DMS 273 (cell line): Measurements from ENCODE around the gene C1QC.
A peak's percentile ranks its signal among the peaks of the same experiment; 100 is the strongest.

Experiments
- DNase-seq: peaks from one replicate; lab custom pipeline; 2025; ENCODE audit not compliant: unreplicated experiment; lab: John Stamatoyannopoulos, UW

C1QC gene

DNA sequence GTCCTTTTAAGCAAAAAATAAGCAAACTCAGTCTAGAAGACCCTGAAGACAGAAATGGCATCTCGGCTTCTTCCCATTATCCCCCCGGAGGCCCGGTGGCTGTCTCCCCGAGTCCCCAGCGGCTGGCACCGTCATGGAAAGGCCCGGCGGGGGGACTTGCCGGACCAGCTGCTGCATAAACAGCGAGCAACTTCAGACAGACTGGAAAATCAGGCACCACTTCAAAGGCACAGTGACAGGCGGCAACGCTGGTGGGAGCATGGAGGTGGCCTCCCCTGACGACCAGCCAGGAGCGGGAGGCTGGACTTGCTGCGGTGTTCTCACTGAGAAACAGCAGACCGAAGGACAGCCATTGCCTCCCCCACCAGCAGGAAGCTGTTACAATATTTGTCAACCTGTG lies 25.4 kb upstream of the C1QC start:
- DNase-seq, result peak; percentile 48

DNA sequence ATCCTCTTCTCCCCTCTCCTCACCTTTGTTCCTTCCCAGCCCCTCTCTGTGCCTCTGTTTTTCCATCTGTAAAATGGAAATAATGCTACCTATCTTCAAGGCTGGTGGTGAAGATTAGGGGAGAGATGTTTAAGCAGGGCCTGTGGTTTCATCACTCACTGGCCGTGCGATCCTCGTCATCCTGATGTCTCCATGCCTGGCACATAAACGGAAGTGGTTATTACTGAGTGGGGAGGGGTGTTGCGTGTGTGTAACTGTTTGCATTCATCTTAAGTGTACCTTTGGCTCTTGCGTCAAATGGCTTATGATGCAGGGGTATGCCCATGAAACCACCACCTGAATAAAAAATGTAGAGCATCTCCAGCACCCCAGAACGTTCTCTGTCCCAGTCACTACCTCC lies 24.2 kb upstream of the C1QC start:
- no peak for DNase-seq

DNA sequence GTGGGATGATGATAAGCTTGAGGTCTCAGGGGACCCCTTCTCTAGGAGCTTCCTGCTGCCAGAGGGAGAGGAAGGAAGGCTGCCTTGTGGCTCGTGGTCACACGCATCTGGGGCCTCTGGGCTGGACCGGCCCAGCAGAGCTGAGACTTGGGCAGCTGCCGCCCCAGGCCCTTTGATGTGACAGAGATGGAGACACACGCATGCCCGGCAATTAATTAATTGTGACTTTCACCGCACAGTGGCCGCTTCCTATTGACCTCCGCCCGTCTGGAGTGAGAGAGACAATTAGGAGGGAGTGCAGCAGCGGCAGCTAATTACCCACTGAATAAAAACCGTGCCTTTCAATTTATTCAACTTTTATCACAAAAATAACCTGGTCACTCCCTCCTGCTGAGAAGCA lies 23.6 kb upstream of the C1QC start:
- no peak for DNase-seq

DNA sequence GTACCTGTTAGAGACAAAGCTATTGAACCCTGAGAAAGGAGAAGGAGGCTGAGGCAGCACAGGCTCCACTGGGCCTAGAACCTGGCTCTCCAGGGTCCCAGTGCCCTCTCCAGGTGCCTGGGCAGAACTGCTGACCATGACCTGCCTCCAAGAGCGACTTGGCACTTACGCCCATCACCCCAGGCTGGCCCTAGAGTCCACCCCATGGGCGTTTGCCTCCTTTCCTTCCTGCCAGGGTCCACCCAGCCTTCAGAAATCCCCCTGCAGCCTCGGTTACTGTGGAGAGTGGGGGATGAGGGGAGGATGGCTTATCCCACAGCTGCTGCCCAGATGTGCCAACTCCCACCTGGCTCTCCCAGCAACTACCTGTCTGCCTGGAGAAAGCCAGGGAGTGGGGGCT lies 21.7 kb upstream of the C1QC start:
- DNase-seq, result no peak

DNA sequence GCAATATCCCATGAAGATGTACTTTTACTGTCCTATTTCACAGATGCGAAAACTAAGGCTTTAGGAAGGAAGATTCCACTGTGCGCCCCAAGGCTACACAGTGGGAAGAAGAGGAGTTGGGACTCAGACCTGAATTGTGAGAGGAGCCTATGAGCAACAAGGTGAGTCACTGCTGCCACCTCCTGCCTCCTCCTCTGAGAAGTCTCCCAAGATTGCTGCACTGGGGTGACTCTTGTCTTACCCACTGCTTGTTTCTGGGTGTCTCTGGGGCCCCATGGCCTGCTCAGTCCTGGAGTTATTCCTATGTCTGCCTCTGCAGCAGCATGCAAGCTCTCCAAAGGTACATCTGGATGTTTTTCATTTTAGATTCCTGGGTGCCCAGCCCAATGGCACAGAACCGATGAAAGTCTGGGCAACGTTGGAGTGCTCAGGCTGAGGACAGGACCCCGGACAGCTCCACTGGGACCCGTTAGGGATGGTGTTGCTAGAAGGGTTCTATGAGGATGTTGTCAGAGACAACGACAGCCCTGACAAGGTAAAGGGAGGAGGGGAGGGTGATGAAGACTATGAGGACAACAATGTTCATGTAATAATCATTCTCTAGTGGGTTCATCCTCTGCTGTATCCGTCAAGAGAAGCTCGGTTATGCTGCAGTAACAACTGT lies 18.0 kb upstream of the C1QC start:
- no peak for DNase-seq

DNA sequence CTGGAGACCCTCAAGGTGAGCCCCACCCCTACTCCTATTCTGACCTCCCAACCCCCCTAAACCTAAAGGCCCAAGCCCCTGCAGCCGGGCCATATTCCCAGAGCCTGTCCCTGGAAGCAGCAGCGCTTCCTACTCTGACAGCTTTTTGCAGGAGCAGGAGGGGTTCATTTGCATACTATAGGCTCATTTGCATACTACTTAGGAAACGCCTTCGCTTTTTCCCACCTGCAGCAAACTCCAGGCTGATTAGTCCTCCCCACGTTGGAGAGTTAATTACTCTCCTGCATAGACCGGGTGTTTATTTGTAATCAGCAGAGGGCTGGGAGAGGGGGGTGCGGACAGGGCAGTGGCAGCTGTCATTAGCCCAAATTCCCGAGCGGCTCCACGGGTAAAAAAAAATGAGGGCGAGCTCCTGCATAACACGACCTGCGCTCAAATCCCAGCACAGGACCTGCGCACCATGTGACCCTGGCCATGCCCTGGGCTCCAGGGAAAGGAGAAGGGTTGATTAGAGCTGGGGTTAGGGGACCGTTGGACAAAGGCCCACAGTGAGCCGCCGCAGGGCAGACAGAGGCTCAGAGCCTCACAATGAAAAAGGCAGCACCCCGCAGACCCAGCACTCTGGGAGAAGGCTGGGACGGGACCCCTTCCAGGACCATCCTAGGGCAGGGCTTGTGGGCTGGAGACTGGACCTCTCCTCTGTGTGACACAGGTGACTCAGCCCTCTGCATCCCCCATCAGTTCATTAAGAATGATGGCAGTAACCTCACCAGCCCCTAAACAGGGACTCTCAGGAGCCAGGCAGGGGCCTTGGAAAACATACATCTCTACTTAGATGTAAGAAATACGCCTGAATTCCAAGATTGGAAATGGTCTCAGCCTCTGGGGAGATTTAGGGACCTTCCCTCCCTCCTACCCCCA lies 16.9 kb upstream of the C1QC start:
- no peak for DNase-seq

DNA sequence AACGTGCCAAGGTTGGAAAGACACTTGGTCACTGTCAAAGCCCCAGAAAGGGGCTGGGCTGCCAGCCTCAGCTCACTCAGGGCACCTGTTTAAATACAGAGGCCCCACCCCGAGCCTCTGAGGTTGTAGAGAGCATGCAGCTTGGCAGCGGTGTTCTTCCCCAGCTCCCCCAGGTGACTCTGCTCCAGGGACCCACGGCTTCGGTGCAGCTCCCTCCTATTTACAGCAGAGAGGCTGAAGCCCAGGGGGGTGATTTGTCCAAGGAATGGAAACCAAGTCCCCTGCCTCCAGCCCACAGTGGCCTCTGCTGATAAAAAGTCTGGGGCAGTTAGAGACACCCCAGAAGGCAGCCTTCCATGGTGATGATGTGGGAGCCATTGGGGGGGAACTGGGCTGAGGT lies 16.1 kb upstream of the C1QC start:
- no peak for DNase-seq

DNA sequence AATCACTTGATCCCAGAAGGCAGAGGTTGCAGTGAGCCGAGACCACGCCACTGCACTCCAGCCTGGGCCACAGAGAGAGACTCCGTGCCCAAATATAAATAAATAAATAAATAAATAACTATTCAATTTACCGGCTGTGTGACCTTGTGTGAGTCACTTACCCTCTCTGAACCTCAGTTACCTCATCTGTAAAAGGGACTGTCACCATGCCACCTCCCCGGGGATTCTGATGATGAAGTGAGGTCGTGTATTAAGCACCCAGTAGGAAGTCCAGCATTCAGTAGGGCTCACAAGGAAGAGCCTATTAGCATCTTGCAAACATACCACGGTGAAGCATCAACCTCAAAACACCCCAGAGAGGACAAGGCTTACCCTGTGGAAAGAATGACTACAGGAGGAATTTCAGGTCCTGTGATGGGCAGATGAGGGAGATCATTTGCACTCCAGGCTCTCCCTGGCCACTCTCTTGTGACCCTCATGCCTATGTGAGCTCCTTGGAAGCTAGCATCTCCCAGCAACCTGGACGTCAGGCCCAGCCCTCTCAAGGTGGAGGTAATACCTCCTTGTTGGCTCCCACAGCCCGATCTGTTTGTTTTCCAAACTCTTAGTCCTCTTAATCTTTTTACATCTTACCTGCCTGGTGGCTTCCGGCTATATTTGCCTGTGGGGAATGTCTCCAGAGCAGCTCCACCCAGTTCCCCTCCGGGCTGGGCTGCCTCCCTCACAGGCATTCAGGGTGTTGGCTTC lies 14.6 kb upstream of the C1QC start:
- DNase-seq, result no peak

DNA sequence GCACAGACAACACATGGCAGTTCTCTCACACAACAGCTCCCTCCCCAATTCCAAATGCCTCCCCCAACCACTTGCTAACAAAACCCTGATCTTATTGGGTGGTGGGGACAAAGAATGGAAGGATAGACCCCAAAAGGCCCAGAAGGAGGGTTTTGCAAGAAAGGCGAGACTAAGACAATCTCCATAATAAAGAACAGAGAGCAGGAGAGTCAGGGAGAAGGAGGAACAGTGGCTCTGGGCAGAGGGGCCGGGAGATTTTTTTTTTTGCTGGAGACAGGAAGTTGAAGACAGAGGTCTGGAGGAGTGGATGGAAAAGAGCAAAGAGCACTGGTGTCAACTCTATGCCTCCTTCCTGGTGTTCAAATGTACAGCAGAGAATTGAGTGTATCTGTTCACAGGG lies 13.5 kb upstream of the C1QC start:
- no peak for DNase-seq

DNA sequence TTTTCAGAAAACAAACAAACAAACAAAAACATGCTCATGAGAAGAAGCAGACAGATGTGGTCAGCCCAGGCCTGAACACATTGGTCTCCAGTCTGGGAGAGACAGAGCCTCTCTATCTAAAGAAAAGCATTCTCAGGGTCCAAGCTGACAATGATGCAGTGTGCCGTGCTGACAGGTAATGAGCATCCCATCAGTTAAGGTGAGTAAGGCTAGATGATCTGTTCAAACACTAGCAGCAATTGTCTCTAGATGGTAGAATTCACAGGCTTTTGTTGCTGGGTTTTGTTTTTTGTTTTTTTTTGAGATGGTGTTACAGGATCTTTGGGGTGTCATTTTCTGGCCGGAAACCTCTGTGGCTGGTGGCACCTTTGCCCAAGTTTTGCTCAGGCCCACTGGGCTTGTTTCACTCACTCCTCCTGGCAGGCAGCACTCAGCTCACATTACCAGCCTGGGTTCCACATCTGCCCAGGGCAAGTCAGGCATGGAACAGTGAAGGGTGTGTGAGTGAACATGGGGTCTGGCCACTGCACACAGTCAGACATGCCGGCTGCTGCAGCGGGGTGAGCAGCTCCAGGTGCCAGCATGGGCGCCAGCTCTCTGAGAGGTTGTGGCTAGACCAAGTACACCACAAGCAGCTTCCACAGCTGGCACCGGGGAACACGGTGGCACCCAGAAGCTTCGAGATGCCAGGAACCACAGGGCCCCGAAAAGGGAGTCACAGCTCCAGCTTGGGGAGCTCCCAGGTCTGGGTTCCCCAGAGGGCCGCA lies 9.6 kb upstream of the C1QC start:
- no peak for DNase-seq

DNA sequence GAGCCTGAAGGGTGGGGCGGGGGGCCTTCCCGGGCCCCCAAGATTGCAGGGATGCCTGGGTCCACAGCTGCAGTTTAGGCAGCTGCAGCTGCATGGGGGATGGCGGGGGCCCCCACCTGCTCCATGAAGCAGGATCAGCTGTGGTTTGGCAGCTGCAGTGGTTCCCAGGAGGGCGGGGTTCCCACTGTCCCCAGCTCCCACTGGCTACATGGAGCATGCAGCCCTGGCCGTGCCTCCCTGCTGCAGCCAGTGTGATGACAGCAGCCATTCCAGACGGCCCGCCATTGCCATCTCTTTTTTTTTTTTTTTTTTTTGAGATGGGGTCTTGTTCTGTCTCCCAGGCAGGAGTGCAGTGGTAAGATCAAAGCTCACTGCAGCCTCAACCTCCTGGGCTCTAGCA lies 8.0 kb upstream of the C1QC start:
- DNase-seq, result no peak

DNA sequence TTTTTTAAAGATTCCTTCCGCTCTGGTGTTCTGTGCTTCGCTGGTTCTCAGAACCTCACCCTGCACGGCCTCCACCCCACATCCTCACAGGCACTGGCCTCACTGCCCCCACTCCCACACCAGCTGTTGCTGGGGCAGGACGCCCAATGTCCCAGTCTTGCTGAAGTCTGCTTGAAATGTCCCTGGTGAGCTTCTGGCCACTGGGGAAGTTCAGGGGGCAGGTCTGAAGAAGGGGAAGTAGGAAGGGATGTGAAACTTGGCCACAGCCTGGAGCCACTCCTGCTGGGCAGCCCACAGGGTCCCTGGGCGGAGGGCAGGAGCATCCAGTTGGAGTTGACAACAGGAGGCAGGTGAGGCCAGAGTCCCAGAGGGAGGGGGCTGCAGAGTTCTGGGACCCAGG lies 7.1 kb upstream of the C1QC start, which contains the start of gene C1QA:
C1QA (plus strand) TSS at position 276 of the 400 bp plus-strand sequence. CDS start 989 bp downstream, outside the sequence.
- DNase-seq, result no peak

DNA sequence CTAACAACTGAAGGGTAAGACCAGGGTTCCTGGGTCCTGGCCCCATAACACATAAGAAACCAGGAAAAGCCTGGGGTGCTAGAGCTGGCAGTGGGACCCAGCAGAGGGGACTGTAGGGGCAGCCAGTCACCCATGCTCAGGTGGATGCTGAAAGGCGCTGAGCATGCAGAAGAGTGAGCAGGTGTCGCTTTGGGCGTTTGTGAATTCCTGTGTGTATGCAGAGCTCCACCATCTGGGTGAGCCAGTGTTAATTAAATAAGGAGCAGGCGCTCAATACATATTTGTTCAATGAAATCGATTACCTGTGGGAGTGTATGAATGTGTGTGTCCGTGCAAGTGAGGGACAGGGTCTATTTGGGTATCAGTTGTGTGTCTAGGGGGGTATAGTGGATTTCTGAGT lies 6.5 kb upstream of the C1QC start:
- no peak for DNase-seq

DNA sequence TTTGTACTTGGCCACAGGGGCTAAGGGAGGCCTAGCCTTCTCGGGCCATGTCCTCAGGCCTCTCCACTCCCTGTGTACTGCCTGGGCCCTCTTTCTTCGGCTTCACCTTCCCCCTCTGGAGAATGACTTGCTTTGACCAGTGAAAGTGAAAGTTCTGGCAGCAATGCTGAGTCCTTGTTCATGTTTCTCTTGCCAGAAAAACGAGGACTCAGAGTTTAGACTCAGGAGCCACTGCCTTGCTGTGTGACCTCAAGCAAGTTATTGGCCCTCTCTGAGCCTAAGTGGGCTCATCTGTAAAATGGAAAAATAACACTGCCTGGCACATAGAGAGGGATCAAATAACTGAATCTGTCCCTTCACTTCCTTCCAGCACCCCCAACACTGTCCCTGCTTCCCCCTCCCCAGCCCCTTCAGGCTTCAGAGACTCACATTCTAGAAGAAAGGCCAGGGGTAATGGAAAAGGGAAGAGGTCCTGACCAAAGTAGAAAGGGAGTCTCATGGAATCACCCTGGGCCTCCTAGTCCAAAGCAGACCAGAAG lies 5.5 kb upstream of the C1QC start:
- no peak for DNase-seq

DNA sequence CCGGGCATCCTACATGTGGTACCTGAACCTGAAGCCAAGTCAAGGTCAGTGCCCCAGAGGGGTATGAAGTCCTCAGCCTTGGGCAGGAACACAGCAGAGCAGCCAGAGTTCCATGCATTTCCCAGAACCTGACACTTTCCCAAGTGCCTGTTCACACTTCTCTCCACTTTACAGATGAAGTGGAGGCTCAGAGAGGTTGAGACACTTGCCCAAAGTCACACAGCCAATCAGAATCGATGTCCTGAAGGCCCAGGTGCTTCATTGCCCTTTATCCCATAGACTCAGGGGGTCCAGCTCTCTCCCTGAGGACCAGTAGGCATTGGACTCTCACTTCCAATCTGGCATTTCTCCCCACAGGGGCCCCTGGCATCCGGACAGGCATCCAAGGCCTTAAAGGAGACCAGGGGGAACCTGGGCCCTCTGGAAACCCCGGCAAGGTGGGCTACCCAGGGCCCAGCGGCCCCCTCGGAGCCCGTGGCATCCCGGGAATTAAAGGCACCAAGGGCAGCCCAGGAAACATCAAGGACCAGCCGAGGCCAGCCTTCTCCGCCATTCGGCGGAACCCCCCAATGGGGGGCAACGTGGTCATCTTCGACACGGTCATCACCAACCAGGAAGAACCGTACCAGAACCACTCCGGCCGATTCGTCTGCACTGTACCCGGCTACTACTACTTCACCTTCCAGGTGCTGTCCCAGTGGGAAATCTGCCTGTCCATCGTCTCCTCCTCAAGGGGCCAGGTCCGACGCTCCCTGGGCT lies 4.8 kb upstream of the C1QC start:
- no peak for DNase-seq

DNA sequence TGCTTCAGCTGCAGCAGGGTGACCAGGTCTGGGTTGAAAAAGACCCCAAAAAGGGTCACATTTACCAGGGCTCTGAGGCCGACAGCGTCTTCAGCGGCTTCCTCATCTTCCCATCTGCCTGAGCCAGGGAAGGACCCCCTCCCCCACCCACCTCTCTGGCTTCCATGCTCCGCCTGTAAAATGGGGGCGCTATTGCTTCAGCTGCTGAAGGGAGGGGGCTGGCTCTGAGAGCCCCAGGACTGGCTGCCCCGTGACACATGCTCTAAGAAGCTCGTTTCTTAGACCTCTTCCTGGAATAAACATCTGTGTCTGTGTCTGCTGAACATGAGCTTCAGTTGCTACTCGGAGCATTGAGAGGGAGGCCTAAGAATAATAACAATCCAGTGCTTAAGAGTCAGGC lies 4.1 kb upstream of the C1QC start:
- DNase-seq, result peak; percentile 74

DNA sequence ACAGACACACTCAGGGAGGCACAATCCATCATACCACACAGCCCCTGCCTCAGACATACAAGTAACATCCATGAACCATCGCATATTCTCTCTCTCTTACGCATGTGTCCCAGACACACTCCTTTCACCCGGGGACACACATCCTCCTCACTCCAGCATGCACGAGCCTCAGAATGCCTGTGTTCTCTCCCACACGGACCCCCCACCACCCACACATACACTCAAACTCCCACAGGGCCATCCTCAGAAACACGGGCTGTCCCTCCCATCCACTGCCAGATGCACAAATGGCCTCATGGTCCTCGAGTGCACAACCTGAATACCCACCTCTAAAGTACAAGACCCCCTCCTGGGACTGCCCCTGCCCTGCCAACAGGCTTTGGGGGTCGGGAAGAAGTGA lies 2.2 kb upstream of the C1QC start:
- DNase-seq, result no peak

DNA sequence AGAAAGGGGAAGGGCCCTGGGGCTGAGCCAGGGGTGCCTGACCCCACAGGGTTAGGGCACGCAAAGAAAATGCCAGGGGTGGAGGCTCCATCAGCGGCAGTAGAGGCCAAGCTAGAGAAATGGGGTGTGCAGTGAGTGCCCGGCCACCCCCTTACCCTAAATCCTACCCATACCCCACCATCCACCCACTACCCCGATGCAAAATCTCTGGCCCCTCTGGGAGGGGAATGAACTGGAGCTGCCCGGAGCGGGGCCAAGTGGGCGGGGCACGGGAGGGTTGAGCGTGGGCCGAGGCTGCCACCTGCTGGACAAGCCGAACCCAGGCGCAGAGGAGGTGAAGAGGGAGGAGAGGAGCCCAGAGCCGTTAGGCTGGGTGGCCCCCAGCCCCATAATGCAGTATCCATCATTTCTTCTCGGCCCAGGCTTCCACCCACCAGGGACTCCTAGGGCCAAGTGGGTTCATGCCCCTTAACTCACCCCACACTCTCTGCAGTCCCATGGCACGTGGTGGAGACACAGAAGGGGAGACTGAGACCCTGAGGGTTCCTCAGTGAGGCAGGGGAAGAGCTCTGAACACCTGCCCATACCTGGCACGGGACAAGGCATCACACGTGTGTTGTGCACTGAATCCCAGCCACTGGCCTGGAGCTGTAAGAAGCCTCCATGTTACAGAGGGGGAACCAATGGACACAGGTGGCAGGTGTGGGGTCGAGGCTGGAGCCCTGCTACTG lies 1.4 kb upstream of the C1QC start:
- peak; percentile 89 for DNase-seq

DNA sequence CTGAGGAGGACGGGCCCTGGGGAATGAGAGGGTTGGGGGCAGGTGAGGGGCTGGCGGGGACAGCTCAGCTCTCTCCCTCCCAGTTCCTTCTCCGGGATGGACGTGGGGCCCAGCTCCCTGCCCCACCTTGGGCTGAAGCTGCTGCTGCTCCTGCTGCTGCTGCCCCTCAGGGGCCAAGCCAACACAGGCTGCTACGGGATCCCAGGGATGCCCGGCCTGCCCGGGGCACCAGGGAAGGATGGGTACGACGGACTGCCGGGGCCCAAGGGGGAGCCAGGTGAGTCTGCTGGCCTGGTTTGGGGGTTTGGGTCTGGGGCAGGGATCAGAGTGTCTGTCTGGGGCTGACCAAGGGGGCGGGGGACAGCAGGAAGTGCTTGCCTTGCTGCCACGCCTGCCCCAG lies 495 bp downstream of the C1QC start:
- no peak for DNase-seq
